Transverse colon (tissue), 4 donors: Measurements from ENCODE around the gene TBC1D2B. TPM values are rescaled to one million over a fixed set of nuclear protein-coding genes. Genes with fewer than 3 reads are reported as not detected.
"Not testable (repeated sequence)": the region's sequence is repeated elsewhere in the genome, so short reads cannot be mapped to it uniquely, and the experiment has no call there.

Source experiments
- DNase-seq: peaks from one replicate; pipeline ENCODE4 v3.0.0-alpha.2; 2019
- H3K27ac ChIP-seq, 4 donors: fragments of 200-600 bp; sonication (generic); 2 replicates each; pipeline ENCODE4 v1.5.1; 2016 to 2018; ENCODE audit warnings: inconsistent platforms in 4 of 4
- H3K27me3 ChIP-seq: fragments of 200-600 bp; sonication (generic); 2 replicates; pipeline ENCODE4 v1.5.1; 2017; ENCODE audit warnings: inconsistent platforms
- H3K36me3 ChIP-seq, 4 donors: fragments of 200-600 bp; sonication (generic); 2 replicates each; pipeline ENCODE4 v1.5.1; 2017 to 2019; ENCODE audit warnings: inconsistent platforms in 4 of 4
- H3K4me1 ChIP-seq, 4 donors: fragments of 200-600 bp; sonication (generic); 2 replicates each; pipeline ENCODE4 v1.5.1; 2017 to 2020; ENCODE audit warnings: inconsistent platforms in 4 of 4
- H3K4me3 ChIP-seq, 4 donors: fragments of 200-600 bp; sonication (generic); 1 replicate in 1 of 4; 2 replicates in 3 of 4; pipeline versions ENCODE4 v1.5.1 to v1.6.1; 2017 to 2019; ENCODE audit warnings: inconsistent platforms in 4 of 4
- H3K9me3 ChIP-seq, 2 donors: fragments of 200-600 bp; sonication (generic); 2 replicates each; pipeline ENCODE4 v1.5.1; 2017 to 2019; ENCODE audit warnings: inconsistent platforms in 2 of 2
- EP300 ChIP-seq: sonication (generic); formaldehyde crosslinking; IDR thresholded peaks from one replicate; pipeline ENCODE4 v1.6.1; 2017; ENCODE audit warnings: antibody characterized with exemption, low read depth
- POLR2A ChIP-seq: fragments of 450-650 bp; IDR thresholded peaks from one replicate; pipeline ENCODE4 v1.6.1; 2016; ENCODE audit warnings: antibody characterized with exemption, mild to moderate bottlenecking, moderate library complexity
- POLR2AphosphoS5 ChIP-seq, 3 donors: sonication (generic); formaldehyde crosslinking; IDR thresholded peaks; one replicate each; pipeline ENCODE4 v1.6.1; 2016; ENCODE audit warnings: antibody characterized with exemption in 3 of 3
- WGBS, 2 donors: methylation state at CpG; one replicate each; pipeline ENCODE4 v1.1.5; 2018; ENCODE audit warnings: low coverage in 1 of 2; 5-methylcytosine and 5-hydroxymethylcytosine counted together
- in situ Hi-C, 4 donors: fragments of 200-750 bp; cut with MboI; loops; one replicate each; pipeline versions ENCODE4 v1.15.0 to v1.15.1; 2017; ENCODE audit warnings: low sequenced_read_pairs in 3 of 4, low pct_ligation_motif_present in 1 of 4, low pct_unique_long_range_greater_than_20kb in 1 of 4
- intact Hi-C: fragments of 100-400 bp; cut with DNase I; formaldehyde crosslinking; loops from one replicate; pipeline ENCODE4 v1.15.1; 2023; ENCODE audit warnings: low total_unique reads
- total RNA-seq, 4 donors: library from RNA; depleted of rRNA; stranded (reverse); fragments of >200 nt; gene quantifications; one replicate each; pipeline ENCODE4 v1.1.0, GENCODE V29; 2016
- TF ChIP-seq, protein P1 (sequence below), 5 experiments: fragments of 200-600 bp in 3 of 5; fragments of 450-650 bp in 2 of 5; sonication (generic) in 3 of 5; IDR thresholded peaks; 1 replicate in 2 of 5; 2 replicates in 3 of 5; pipeline ENCODE4 v1.5.1; 2016 to 2017; ENCODE audit warnings: antibody characterized with exemption in 5 of 5, inconsistent platforms in 3 of 5, mild to moderate bottlenecking in 2 of 5, moderate library complexity in 1 of 5

Gene TBC1D2B
- total RNA-seq, 4 donors from 2014 or later: 40.4 to 62.6 (median 53.8) TPM

DNA sequence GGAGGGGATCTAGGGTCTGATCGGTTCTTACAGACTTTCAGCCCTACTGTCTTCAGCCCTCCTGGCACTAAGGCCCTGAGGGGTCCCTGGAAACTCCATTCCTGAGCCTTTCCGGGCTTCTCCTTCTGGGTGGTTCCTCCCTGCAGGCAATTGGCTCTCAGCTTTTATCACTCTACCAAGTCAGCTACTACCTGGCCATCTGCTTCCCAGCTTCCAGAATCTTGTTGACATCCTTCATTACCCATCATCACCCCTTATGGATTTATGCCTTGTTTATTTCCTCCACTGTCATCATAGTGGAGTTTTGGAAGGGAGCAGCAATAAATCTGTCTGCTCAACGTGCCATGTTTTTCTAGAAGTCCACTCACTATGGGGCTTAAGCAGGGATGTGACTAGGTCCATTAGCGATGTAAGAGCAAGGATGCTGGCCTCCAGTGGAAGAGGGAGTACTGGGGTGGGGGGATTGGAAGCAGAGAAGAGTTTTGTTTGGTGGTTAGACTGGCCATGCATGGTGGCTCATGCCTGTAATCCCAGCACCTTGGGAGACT, 106.6 kb downstream of the TBC1D2B start:
- H3K27me3 ChIP-seq, H3K4me3 ChIP-seq, H3K27ac ChIP-seq, DNase-seq, H3K9me3 ChIP-seq, H3K36me3 ChIP-seq: not testable (repeated sequence)
- in situ Hi-C loops: loop anchor here (25.0 kb wide), 1 partner anchor 266 kb away; the partner anchor contains the start of gene ACSBG1 (in 4 of the 4)
- 80 to 84% methylated on average over 1 to 2 of the region's 4 CpGs for WGBS, 2 donors
- intact Hi-C loops: loop anchor here (10.0 kb wide), 1 partner anchor 804 kb away; no protein-coding TSS in a partner anchor
- H3K4me1 ChIP-seq: peaks cover 6 to 12% (median 11%) of the 10 kb centered on the region in 4 donors

- H3K4me3 ChIP-seq: no peak overlapping the region
- H3K9me3 ChIP-seq: no peaks in the 10 kb centered on the region
- H3K27me3 ChIP-seq: no peaks in the 10 kb centered on the region
- H3K27ac ChIP-seq: no peak overlapping the region
- intact Hi-C loops: loop anchor here (5.0 kb wide), 1 partner anchor 138 kb away; no protein-coding TSS in a partner anchor
- in situ Hi-C loops: loop anchor here (5.0 to 25.0 kb wide), 3 partner anchors 136 to 268 kb away; partner anchors contain the start of gene ACSBG1 (in 4 of the 4)
- peaks cover 4 to 5% (median 5%) of the 10 kb centered on the region in 4 donors for H3K4me1 ChIP-seq
- no peak for TF ChIP-seq EP300
- TF ChIP-seq POLR2A: no peak
- no peak for TF ChIP-seq POLR2AphosphoS5 (IDR thresholded peaks at IDR 0.05)
- TF ChIP-seq, protein P1, sequence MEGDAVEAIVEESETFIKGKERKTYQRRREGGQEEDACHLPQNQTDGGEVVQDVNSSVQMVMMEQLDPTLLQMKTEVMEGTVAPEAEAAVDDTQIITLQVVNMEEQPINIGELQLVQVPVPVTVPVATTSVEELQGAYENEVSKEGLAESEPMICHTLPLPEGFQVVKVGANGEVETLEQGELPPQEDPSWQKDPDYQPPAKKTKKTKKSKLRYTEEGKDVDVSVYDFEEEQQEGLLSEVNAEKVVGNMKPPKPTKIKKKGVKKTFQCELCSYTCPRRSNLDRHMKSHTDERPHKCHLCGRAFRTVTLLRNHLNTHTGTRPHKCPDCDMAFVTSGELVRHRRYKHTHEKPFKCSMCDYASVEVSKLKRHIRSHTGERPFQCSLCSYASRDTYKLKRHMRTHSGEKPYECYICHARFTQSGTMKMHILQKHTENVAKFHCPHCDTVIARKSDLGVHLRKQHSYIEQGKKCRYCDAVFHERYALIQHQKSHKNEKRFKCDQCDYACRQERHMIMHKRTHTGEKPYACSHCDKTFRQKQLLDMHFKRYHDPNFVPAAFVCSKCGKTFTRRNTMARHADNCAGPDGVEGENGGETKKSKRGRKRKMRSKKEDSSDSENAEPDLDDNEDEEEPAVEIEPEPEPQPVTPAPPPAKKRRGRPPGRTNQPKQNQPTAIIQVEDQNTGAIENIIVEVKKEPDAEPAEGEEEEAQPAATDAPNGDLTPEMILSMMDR (IDR thresholded peaks at IDR 0.05): no peak
- H3K36me3 ChIP-seq: no peaks in the 10 kb centered on the region
- no peak for DNase-seq
- 90 to 100% methylated on average over 1 to 2 of the region's 2 CpGs for WGBS, 2 donors
Observed at GRCh38 chr15:77969055-77969454, 108.5 kb downstream of the TBC1D2B start.

- Histone ChIP-seq H3K36me3 (no peaks in the 10 kb centered on the region), H3K4me3 (no peak overlapping the region), H3K4me1 (no peaks in the 10 kb centered on the region), H3K9me3 (no peaks in the 10 kb centered on the region), H3K27ac (no peak overlapping the region), H3K27me3 (no peaks in the 10 kb centered on the region)
- DNase-seq: no peak
- in situ Hi-C loops: loop anchor here (5.0 to 25.0 kb wide), 3 partner anchors 137 to 270 kb away; partner anchors contain the start of gene ACSBG1 (in 4 of the 4)
- WGBS, 2 donors: 19 to 60% methylated on average over 1 of the region's 1 CpG
- intact Hi-C loops: loop anchor here (5.0 kb wide), 1 partner anchor 140 kb away; no protein-coding TSS in a partner anchor
- TF ChIP-seq, protein P1 (IDR thresholded peaks at IDR 0.05): no peak
- no peak for TF ChIP-seq POLR2AphosphoS5 (IDR thresholded peaks at IDR 0.05)
Observed at GRCh38 chr15:77967798-77968197, 109.7 kb downstream of the TBC1D2B start.

DNA sequence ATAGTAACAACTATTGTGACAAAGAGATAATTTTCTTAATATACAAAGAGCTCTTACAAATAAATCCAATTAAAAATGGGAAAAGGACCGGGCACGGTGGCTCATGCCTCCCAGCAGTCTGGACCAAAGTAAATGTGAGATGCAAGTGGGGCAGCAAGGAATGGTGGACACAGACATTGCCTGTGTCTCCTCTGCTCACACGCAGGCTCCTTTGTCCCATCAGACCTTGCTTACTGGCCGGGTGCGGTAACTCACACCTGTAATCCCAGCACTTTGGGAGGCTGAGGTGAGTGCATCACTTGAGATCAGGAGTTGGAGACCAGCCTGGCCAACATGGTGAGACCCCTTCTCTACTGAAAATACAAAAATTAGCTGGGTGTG, 110.3 kb downstream of the TBC1D2B start:
- not testable (repeated sequence) for H3K4me1 ChIP-seq, H3K27me3 ChIP-seq, H3K4me3 ChIP-seq, DNase-seq, H3K36me3 ChIP-seq, H3K27ac ChIP-seq, H3K9me3 ChIP-seq
- 57 to 70% methylated on average over 2 to 5 of the region's 5 CpGs for WGBS, 2 donors
- in situ Hi-C loops: loop anchor here (5.0 to 25.0 kb wide), 3 partner anchors 138 to 270 kb away; partner anchors contain the start of gene ACSBG1 (in 4 of the 4)
- intact Hi-C loops: loop anchor here (5.0 kb wide), 1 partner anchor 140 kb away; no protein-coding TSS in a partner anchor

- H3K36me3 ChIP-seq: no peaks in the 10 kb centered on the region
- H3K27me3 ChIP-seq: no peaks in the 10 kb centered on the region
- TF ChIP-seq, protein P1 (IDR thresholded peaks at IDR 0.05): peak; percentile 74 to 84 (median 80)
- TF ChIP-seq POLR2AphosphoS5 (IDR thresholded peaks at IDR 0.05) (no peak), EP300 (no peak), POLR2A (no peak)
- peak; percentile 46 for DNase-seq
- no peak overlapping the region for H3K4me3 ChIP-seq
- intact Hi-C loops (loop anchor here (5.0 kb wide), 1 partner anchor 141 kb away; no protein-coding TSS in a partner anchor), in situ Hi-C loops (loop anchor here (5.0 to 25.0 kb wide), 3 partner anchors 138 to 271 kb away; partner anchors contain the start of gene ACSBG1 (in 4 of the 4))
- no peaks in the 10 kb centered on the region for H3K4me1 ChIP-seq
- 4 to 13% methylated on average over 4 of the region's 4 CpGs for WGBS, 2 donors
- H3K9me3 ChIP-seq: no peaks in the 10 kb centered on the region
- no peak overlapping the region for H3K27ac ChIP-seq
Observed at GRCh38 chr15:77966540-77967234, 110.8 kb downstream of the TBC1D2B start.
